ENCODE measurements around the gene CNTN2. TPM values are rescaled to one million over a fixed set of nuclear protein-coding genes. Genes with fewer than 3 reads are reported as not detected.

The CNTN2 gene
- total RNA-seq, 1 donor from 2014 or later = under 0.01 TPM

DNA sequence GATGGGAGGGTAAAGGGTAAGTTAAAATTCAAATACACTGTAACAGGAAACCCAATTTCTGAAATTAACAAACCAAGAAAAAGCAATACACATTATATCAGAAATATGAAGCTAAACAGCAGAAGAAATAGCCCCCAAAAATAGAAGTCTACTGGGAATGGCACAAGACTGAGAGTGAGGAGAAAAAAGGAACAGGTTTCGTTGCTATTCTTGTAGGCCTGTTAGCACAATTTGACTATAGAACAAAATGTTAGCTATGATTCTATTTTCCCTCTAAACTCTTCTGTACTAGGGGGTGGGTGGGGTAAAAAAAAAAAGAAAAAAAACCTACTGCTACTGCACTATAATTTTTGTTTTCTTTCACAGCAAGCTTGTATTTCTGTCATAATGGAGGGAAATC, 66.3 kb downstream of the CNTN2 start:
- TF ChIP-seq, protein P1, sequence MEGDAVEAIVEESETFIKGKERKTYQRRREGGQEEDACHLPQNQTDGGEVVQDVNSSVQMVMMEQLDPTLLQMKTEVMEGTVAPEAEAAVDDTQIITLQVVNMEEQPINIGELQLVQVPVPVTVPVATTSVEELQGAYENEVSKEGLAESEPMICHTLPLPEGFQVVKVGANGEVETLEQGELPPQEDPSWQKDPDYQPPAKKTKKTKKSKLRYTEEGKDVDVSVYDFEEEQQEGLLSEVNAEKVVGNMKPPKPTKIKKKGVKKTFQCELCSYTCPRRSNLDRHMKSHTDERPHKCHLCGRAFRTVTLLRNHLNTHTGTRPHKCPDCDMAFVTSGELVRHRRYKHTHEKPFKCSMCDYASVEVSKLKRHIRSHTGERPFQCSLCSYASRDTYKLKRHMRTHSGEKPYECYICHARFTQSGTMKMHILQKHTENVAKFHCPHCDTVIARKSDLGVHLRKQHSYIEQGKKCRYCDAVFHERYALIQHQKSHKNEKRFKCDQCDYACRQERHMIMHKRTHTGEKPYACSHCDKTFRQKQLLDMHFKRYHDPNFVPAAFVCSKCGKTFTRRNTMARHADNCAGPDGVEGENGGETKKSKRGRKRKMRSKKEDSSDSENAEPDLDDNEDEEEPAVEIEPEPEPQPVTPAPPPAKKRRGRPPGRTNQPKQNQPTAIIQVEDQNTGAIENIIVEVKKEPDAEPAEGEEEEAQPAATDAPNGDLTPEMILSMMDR (IDR thresholded peaks at IDR 0.05; ENCODE audit: insufficient read depth, low read length, severe bottlenecking) = no peak
- Histone ChIP-seq H3K27me3 (ENCODE audit: control insufficient read depth, insufficient read depth, low read length) (no peaks in the 10 kb centered on the region), H3K36me3 (ENCODE audit: control insufficient read depth, insufficient read depth, low read length) (peaks cover 8% of the 10 kb centered on the region), H3K4me3 (ENCODE audit: low read depth, low read length) (no peak overlapping the region)
- FAIRE-seq (no peak), DNase-seq (ENCODE audit: low read depth) (no peak)

DNA sequence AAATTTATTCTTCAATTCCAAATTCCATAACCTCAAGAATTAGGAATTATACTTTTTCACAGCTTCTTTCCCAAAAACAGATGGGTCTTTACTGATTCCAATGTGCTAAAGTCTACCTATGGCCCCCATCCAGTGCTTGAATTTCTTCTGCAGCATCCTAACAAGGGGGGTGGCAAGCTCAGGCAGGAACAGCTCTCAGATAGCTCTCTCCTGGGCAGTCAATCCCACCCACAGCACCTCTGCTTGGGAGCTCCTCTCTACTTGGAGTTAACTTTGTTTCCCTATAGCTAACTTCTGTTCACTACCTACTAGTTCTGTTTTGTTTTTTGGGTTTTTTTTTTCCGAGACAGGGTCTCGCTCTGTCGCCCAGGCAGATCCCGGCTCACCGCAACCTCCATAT, 66.7 kb downstream of the CNTN2 start:
- Histone ChIP-seq H3K4me3 (ENCODE audit: low read depth, low read length) (no peak overlapping the region), H3K27me3 (ENCODE audit: control insufficient read depth, insufficient read depth, low read length) (no peaks in the 10 kb centered on the region), H3K36me3 (ENCODE audit: control insufficient read depth, insufficient read depth, low read length) (peaks cover 8% of the 10 kb centered on the region)
- TF ChIP-seq, protein P1 (IDR thresholded peaks at IDR 0.05; ENCODE audit: insufficient read depth, low read length, severe bottlenecking) = no peak
- FAIRE-seq = no peak
- no peak for DNase-seq (ENCODE audit: low read depth)

DNA sequence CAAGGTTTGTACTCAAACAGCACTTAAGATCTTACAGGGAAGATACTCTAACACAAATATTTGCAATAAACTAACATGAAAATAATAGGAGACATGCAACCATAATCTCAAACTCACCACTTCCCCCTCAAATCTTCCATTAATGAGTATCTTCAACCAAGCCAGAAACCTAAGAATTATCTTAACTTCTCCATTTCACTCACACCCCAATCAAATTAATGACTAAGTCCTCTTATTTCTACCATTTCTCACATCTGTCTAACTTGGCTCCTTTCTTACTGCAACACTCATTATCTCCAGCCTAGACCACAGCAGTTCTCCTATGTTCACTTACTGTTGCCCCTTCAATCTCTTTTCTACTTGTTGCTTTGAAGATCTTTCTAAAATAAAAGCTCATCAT, 68.3 kb downstream of the CNTN2 start:
- Histone ChIP-seq H3K36me3 (ENCODE audit: control insufficient read depth, insufficient read depth, low read length) (peaks cover 3% of the 10 kb centered on the region), H3K4me3 (ENCODE audit: low read depth, low read length) (no peak overlapping the region), H3K27me3 (ENCODE audit: control insufficient read depth, insufficient read depth, low read length) (no peaks in the 10 kb centered on the region)
- TF ChIP-seq, protein P1 (IDR thresholded peaks at IDR 0.05; ENCODE audit: insufficient read depth, low read length, severe bottlenecking) = no peak
- no peak for DNase-seq (ENCODE audit: low read depth)
- FAIRE-seq = no peak

DNA sequence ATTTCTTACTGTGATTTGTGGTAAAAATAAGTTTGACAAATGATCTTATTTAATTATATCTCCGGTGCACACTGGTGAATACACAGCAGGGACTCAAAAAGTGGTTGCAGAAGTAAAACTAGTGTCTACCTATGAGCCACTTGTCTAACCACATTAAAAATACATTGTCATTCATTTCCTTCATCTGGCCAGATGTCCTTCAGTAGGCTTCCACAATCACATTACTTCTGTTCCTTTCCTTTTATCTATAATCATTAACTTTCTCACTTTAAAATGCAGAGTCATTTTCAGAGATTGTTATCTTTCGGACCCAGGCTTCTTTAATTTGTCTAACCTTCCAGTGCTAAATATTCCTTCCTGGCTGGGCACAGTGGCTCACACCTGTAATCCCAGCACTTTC, 75.7 kb downstream of the CNTN2 start:
- DNase-seq (ENCODE audit: low read depth) (no peak), FAIRE-seq (no peak)
- Histone ChIP-seq H3K36me3 (ENCODE audit: control insufficient read depth, insufficient read depth, low read length) (no peaks in the 10 kb centered on the region), H3K27me3 (ENCODE audit: control insufficient read depth, insufficient read depth, low read length) (no peaks in the 10 kb centered on the region), H3K4me3 (ENCODE audit: low read depth, low read length) (no peak overlapping the region)
- TF ChIP-seq, protein P1 (IDR thresholded peaks at IDR 0.05; ENCODE audit: insufficient read depth, low read length, severe bottlenecking) = no peak

DNA sequence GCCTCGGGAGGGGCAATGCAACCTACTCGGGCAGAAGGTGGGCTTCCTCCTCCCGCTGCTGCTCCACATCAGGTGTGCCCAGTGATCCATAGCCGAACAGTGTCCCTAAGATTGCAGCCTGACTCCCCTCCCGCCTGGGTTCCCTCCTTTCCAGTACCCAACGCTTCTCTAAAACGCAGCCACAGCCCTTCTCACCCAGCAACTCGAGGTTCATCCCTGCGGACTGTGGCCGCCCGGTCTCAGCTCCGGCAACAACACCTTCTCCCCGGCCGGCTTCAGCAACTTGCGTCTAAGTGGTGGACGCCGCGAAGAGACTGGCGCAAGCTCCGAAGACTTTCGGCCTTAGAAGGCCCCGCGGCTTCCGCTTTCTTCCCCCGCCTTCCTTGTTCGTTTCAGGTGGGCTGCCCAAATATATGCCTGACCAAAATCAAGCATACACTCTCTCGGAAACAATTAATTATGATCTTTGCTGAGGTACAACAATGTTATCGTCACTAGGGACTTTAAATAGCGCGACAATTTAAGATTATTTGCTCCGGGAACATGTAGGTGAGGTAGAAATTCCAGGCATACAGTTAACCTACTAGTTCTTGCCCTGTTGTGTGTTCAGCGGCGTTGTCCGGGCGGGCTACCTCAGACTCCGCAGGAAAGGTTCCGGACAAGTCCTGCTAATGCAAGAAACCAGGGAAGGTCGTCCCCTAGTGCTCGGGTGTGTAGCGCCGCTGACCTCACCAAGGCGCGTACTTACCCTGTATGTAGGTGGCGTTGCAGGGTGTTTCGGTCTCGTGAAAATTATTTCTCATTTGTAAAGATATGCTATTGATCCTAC, 78.9 kb downstream of the CNTN2 start, which contains the start of gene RBBP5:
Gene RBBP5 (minus strand): TSS at position 319 of the 829 bp plus-strand sequence. CDS start 105 bp downstream, at position 214.
- no peaks in the 10 kb centered on the region for H3K36me3 ChIP-seq (ENCODE audit: control insufficient read depth, insufficient read depth, low read length)
- FAIRE-seq (no peak), DNase-seq (ENCODE audit: low read depth) (peak; percentile 93)
- TF ChIP-seq, protein P1 (IDR thresholded peaks at IDR 0.05; ENCODE audit: insufficient read depth, low read length, severe bottlenecking) = peak; percentile 80
- H3K4me3 ChIP-seq (ENCODE audit: low read depth, low read length) = peak within 1 kb of the TSS; percentile 70
- no peaks in the 10 kb centered on the region for H3K27me3 ChIP-seq (ENCODE audit: control insufficient read depth, insufficient read depth, low read length)
